ENCODE data around the gene CORO7.

The CORO7 gene

DNA sequence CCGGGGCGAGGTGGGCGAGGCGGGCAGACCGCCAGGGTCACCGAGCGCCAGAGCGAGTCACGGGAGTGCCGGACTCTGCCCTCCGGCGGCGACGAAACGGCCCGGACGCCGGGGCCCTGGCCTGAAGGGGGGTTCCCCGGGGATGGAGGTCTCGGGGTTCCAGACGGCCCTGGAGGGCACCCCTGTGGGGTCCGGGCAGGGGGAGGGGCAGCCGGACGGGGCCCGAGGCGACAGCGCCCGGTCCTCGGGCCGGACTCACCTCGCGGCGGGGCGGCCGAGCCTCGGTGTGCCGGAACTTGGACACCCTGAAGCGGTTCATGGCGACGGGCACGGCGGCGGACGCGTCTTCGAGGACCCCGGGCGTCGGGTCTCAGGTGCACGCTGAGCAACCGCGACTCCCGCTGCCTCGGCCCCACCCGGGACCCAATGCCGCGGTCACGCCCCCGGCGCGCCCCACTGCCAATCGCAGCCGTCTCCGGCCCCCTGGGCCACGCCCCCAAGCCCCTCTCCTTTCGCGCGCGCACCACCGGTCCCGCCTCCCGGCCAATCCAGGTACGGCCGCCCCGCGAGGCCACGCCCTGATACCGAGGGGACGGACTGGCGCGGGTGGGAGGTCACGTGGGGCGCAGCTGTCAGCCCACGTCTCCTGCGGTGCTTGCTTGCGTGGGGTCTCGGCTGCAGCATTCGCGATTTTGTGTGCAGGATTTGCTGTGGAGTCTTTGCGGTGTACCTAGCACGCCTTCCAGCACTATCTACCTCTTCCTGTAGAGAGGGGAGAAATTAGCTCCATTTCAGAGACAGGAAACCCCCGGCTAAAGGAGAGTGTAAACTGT, at the start of gene CORO7:
CORO7 (minus strand) TSS at position 397 of the 833 bp plus-strand sequence; CDS start at position 319, 78 bp downstream.
- DNase-seq = peak; percentile 97 to 99 (median 99)

DNA sequence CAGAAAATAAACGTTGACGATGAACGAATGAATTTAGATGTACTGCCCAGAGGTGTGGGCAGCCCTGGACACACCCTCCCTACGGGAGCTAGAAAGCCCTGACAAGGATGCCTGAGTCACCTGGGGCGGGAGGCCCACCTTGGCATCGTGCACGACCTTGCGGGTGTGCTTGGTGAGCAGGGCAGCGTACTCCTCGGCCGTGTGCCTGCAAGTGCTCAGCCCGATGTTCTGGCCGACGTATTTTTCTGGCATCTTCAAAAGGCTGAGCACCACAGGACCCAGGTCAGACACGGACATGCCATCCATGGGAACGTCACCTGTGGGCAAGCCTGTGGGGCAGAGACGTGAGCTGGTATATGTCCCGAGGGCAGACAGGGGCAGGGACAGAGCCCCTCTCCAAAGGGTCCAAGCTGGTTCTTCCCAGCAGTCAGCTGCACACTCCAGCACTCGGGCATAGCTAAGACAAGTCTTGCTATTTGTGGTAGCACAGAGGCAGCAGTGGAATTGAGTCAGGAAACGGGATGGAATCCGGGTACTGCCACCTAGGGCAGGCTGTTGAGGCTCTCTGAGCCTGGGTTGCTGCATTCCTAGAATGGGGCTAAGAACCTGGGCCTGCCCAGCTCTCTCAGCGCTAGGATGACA, 47.2 kb upstream of the CORO7 start:
- DNase-seq = no peak

DNA sequence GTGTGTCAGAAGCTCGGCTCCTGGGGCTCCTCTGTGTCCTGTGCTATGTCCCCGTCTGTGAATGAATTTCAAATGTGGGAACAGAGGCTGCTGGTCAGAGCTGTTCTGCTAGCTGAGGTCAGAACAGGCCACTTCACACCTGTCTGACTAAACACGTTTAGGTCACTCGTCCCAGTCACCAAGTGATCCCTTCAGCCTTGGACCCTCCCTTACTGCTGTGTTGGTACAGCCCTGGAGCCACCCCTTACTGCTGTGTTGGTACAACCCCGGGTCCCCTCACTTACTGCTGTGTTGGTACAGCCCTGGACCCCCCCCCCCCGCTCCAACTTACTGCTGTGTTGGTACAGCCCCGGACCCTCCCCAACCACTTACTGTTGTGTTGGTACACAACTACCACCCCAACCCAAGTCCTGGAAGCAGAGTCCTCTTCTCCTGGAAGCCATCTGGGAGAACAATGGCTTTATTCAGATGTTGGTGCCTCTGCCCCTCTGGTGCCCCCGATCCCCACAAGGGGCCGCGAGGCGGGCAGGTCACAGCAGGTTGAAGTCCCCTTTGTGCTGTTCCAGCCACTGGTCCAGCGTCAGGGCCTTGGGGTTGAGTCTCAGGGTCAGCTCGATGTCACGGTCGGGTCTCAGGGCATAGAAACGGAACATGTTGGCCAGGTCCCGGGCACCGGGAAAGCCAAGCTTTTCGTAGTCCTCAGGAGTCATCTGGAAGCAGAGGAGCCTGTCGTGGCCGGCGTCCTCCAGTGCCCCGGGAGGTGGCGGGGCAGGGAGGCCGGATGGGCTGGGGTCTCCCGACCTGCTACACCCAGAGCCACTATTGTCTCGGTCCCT, 45.1 kb upstream of the CORO7 start:
- DNase-seq = no peak

DNA sequence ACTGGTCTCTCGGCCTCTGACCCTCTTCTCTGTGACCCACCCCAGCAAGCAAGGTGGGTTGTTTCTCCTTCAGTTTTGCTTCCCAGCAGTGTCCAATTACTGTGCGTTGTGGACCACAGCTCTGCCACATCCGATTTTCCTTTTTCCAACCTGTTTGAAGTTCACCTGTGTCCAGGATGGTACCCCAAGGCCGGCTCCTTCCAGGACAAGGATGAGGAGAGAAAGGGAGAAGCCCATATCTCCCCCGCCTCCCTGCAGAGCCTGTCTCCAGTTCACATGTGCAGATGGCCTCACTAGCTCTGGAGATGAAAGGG, 44.5 kb upstream of the CORO7 start:
- DNase-seq = no peak

DNA sequence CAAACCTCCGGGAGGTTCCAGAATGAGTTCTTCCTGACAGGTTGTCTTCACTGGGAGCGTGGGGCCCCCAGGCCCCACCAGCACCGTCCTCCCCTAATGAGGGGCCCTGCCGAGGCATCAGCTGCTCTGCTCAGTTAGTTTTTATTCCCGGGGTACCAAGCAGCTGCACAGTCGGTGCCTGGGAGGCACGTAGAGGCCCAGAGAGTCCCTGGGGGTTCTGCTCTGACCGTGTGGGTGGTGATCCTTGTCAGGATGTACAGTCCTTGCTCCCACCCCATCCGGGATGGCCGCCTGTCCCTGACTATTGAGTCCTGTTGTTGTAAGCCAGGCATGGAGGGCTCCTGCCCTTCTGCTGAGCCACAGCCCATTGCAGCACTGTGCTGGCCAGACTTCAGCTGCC, 39.6 kb upstream of the CORO7 start:
- no peak for DNase-seq

DNA sequence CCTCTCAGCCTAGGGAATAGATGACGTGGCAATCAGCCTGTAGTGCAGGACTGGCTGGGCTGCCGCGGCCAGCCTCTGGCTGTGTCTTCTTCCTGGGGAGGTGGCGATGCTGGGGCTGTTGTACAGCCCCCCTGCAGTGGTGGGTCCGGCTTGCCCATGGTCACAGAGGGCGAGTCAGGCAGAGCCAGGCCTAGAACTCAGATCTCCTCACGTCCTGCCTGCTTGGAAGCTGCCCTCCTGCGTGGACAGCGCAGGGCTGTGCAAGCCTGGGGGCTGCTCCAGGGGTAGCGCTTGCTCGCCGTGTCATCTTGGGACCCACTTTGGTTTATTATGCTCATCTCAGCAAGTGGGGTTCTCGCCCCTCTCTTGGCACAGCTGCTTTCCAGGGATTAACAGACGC, 38.7 kb upstream of the CORO7 start:
- DNase-seq = no peak

DNA sequence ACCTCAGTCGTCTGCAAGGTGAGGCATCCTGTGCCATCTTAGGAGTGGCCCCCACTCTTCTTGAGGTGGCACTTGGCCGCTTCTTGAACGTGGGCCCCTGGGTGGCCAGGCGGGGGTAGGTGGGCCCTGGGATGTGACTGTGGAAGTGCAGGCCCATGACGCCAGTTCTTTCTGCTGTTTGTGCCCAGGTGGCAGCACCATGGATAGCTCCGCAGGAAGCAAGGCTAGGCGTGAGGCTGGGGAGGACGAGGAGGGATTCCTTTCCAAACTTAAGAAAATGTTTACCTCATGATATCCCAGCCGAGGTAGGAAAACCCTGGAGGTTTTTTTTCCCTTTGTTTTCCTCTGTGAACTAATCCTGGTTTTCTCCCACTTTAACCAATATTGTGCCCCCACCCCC, 38.2 kb upstream of the CORO7 start:
- no peak for DNase-seq

DNA sequence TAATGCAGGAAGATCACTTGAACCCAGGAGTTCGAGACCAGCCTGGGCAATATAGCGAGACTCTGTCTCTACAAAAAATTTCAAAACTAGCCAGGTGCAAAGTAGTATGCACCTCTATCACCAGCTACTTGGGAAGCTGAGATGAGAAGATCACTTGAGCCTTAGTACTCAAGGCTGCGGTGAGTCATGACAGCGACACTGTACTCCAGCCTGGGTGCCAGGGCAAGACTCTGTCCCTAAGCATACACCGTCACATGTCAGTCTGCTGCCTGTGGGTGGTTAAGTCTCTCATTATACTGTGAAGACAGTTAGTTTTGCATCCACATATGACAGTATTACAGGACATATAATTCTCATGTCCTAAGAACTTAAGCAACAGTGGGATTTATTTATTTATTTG, 36.3 kb upstream of the CORO7 start:
- DNase-seq = no peak

DNA sequence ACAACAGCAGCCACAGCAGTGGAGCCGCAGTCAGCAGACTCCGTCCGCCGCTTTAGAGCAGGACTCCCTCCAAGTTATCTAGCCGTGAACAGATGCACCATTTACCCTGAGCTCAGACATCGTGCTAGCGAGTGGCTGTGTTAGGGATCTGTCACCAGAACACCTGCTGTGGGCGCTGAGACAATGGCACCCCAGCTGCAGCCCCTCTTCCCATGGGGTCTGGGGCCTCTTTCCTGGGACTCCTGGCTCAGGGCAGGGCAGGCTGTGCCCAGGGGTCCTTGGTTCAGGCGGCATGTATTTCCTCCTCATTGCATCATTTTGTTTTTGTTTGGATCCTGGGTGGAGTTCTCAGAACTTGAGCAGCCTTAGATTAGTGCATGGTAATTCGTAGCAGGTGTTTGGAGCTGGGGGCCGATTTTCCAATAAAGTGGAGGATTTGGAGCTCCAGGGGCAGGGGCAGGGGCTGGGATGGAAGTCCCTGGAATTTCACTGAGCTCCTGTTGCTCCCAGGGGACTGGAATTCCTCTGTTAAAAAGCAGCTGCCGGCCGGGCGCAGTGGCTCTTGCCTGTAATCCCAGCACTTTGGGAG, 34.6 kb upstream of the CORO7 start:
- DNase-seq = no peak

DNA sequence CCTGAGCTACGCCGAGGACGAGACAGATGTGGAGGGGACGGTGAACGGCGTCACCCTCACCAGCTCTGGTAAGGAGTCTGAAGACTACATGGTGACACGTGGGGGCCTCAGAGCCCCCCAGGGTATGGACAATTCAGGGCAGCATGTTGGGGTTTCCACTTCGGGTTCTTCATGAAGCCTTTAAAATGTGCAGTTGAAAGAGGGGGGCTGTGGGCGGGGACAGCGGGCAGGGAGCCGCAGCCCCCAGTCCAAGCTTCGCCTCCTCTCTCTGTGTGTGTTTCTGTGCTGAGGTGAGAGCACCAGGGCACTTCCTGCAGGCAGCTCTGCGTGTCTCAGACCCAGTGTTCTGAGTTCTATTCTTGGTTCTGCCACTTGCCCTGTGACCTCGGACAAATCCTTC, 34.0 kb upstream of the CORO7 start:
- DNase-seq = no peak

DNA sequence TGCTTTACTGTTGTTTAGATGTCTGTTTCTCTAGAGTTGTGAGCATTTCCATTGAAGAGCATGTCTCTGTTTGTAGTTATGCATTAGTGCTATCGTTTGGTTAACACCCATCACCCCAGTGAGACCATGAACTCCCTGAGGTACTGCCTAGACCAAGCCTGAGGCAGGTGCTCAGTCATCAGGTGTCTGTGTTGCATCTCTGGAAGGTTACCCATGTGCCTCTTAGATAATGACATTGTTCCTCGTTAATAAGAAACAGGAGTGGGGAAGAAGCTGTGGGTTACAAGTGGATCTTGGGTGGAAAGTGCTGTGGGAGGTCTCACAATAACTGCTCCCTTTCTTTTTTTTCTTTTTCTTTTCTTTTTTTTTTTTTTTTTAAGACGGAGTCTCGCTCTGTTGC, 27.6 kb upstream of the CORO7 start:
- no peak for DNase-seq

DNA sequence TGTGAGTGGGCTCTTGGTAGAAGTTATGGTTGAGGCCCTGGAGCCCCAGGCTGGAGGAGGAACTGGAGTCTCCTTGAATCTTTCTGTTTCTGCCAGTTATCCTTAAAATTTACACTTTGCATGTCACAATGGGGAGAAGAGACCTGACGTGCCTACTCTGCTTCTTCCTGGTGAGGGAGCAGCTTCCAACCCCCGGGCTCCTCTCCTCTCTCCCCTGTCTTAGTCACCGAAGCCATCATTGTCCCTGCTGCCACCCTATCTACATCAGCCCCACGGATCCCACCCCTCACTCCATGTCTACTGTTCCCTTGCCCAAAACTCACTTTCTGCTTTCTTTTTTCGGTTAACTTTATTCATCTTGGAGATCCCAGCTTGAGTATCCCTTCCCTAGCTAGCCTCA, 26.9 kb upstream of the CORO7 start:
- DNase-seq = no peak

DNA sequence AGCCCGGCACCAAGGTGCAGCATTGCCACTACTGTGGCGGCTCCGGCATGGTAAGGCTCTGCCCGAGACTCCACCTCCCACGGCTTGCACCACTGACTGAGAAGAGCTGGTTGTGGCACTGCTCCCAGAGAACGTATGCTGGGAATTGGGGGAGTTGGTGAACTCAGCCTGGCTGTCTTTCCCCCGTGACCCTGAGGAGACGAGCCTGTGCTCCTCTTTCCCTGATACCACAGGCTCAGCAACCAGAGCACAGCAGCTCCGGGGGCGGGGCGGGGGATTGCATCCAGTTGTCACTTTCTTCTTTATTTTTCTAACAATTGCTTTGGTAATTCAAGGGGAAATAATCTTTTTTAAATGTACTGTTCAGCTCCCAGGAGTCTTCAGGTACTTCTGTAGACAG, 26.0 kb upstream of the CORO7 start:
- DNase-seq = no peak

DNA sequence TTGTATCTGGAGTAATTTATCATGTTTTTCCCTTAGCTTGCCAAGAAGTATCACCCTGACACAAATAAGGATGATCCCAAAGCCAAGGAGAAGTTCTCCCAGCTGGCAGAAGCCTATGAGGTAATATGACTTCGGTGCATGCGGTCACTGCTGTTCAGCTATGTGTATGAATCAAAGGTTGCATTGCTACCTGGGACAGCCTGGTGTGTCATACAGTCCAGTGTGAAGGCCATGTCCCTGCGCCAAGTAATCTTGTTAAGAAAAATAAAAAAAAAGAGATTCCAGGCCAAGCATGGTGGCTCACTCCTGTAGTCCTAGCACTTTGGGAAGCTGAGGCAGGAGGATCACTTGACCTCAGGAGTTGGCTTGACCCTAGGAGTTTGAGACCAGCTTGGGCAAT, 21.0 kb upstream of the CORO7 start:
- DNase-seq = no peak

DNA sequence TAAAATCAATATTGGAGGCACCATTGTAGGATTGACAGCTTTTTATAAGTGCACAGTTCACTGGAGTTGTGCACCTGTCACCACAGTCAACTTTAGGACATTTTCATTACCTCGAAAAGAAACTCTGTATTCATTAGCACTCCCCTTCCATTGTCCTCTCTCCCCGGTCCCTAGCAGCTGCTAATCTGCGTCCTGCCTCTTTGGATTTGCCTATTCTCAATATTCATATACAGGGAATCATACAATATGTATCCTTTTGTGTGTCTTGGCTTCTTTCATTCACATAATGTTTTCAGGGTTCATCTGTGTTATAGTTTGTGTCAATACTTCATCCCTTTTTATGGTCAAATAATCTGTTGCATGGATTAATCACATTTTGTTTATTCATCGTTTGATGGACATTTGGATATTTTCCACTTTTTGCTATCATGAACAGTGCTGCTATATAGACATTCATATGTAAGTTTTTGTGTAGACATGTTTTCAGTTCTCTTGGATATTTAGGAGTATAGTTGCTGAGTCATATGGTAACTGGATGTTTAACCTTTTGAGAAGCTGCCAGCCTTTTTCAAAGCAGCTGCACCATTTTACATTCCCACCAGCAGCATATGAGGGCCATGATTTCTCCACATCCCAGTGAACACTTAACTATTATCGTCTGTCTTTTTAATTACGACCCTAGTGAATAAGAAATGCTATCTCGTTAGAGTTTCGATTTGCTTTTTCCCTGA, 19.1 kb upstream of the CORO7 start:
- DNase-seq = no peak

DNA sequence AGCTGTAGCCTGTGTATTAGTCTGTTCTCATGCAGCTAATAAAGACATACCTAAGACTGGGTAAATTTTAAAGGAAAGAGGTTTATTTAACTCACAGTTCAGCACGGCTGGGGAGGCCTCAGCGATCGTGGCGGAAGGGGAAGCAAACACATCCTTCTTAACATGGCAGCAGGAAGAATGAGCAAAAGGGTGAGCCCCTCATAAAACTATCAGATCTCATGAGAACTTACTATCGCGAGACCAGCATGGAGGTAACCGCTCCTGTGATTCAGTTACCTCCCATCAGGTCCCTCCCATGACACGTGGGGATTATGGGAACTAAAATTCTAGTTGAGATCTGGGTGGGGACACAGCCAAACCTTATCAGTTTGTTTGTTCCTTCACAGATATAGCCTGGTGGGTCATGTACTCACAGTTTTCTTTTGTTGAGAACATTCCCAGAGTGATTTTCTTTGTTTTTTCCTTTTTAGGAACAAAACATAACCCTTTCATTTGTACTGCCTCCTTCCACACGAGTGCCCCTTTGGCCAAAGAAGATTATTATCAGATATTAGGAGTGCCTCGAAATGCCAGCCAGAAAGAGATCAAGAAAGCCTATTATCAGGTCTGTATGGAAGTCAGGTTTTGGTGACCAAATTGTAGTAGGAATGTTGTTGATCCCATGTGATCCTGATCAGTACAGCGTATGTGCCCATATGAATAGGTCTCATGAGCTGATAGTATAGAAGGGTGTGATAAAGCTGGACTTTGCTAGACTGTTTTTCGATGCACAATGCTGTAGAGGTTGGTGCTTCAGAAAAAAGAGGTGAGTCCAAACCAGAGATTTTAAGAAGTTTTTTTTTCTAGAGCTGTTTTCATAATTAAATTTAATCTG, 17.8 kb upstream of the CORO7 start:
- DNase-seq = no peak

DNA sequence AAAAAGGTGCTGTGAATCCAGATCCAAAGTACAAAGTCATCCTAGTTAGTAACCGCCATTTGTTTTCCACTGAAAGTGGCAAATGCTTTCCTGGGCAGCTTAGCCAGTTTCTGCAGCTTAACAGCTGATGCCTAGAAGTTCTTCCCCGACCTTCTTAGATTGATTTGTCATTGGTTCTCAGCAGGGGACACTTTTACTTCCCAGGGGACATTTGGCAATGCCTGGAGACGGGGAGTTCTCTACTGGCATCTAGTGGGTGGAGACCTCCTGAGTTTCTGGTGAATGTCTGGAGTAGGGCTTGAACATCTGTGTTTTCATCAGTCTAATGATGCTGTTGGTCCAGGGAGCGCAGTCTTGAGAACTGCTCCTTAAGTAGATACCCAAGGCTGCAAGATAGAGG, 16.8 kb upstream of the CORO7 start:
- no peak for DNase-seq

DNA sequence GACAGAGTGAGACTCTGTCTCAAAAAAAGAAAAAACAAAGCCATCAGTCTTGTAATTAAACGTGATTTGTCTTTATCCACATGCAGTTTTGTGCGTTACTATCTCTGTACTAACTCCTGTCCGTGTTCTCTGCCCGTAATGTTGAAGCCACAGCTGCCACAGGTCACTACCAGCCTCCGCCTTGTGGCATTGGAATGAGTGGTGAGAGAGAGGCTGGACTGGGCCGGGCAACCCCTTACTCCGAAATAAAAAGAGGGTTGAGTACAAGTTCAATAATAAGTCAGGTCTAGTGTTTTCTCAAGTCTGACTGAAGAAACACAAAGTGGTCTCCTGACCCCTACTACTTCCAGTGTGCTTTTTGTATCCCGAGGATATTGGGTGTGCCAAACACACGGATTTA, 14.6 kb upstream of the CORO7 start:
- DNase-seq = no peak

DNA sequence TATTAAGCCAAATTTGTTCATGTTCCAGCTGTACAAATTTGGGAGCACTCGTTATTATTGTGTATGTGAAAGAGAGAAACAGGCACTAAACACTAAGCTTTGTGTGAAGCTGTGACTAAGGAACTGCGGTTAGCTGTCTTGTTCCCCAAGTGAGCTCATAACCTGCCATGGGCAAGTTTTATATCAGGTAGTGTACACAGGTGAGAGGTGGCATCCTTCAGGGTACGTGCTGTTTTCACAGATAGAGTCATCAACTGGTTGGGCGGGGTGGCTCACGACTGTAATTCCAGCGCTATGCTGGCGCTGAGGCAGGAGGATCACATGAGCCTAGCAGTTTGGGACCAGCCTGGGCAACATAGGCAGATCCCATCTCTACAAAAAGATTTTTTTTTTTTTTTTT, 12.1 kb upstream of the CORO7 start:
- DNase-seq = no peak

DNA sequence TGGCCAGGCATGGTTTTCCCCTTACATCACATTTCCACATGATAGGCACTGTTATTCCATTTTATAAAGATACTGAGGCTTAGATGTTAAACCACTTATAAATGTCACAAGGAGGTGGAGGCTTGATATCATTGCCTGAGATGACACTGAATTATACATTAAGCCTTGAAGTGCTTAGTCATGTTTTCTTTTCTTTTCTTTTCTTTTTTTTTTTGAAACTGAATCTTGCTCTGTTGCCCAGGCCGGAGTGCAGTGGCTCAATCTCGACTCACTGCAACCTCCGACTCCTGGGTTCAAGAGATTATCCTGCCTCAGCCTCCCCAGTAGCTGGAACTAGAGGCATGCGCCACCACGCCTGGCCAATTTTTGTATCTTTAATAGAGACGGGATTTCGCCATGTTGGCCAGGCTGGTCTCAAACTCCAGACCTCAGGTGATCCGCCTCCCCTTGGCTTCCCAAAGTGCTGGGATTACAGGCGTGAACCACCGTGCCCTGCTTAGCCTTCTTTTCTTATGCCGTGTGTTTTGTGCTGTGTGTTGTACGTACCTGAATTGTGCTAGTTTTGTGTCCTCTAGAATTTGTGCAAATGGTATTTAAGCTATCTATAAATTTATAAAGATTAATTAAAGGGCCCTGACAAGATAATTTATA, 10.5 kb upstream of the CORO7 start:
- DNase-seq = no peak

DNA sequence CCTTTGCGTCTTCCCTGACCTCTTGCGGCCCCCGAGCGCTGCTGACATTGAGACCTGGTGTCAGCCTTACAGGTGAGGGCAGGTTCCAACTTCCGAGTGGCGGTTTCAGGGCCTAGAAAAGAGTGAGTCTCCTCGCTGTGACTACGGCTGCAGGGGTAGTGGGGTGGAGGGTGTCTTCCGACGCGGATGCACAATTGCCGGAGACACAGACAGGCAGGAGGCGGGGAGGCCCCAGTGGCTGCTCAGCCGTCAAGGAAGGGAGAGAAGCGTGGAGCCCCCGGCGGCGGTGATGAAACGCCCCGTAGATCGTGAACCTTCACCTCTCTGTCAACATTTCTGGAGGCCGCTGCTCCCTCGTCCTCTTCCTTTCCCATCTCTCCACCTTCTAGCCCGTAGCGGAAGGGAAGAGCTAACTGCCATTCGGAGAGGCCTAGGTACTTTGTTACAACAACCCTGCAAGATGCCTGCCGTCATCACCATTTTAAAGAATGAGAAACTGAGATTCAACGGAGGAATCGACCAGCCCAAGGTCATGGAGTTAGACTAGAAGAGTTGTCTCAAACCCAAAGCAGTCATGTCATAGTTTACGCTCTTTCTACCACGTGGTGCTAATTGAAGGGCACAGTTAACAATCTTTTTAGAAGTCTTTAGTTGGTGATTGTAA, 9.8 kb upstream of the CORO7 start:
- DNase-seq = peak in 2 of 6 experiments; percentile 61 to 82
